Sigmoid colon (tissue), 4 donors: ENCODE measurements around the gene PRRT1.

Experiments
- CTCF ChIP-seq, 4 experiments: fragments of 450-650 bp in 3 of 4; fragments of 200-600 bp in 1 of 4; IDR thresholded peaks; one replicate each; pipeline ENCODE4 v1.5.1; 2016 to 2019; ENCODE audit warnings: antibody characterized with exemption in 4 of 4, mild to moderate bottlenecking in 3 of 4, moderate library complexity in 2 of 4
- EP300 ChIP-seq, 4 donors: sonication (generic); formaldehyde crosslinking; IDR thresholded peaks; one replicate each; pipeline ENCODE4 v1.6.1; 2017; ENCODE audit warnings: antibody characterized with exemption in 4 of 4
- POLR2A ChIP-seq, 2 donors: fragments of 450-650 bp; IDR thresholded peaks; one replicate each; pipeline ENCODE4 v1.6.1; 2016; ENCODE audit warnings: antibody characterized with exemption in 2 of 2, mild to moderate bottlenecking in 2 of 2, moderate library complexity in 2 of 2

GRCh38 chr6:32152769-32153563 lies 1.2 kb upstream of the PRRT1 start:
- no peak for TF ChIP-seq CTCF (IDR thresholded peaks at IDR 0.05)
- TF ChIP-seq POLR2A (IDR thresholded peaks at IDR 0.05), result no peak
- TF ChIP-seq EP300 (IDR thresholded peaks at IDR 0.05), result no peak
